OCI-LY1 (cell line): ENCODE measurements around the gene BDNF.

ENCODE experiments used
- H2AFZ ChIP-seq: fragments of 200-600 bp; sonication (generic), shearing (Covaris generic); 2 replicates; pipeline ENCODE4 v1.6.0; 2014; ENCODE audit warnings: antibody characterized with exemption, mild to moderate bottlenecking, low read length
- H3F3A ChIP-seq: fragments of 200-600 bp; sonication (generic), shearing (Covaris generic); 2 replicates; pipeline ENCODE4 v1.6.0; 2014; ENCODE audit warnings: mild to moderate bottlenecking, antibody characterized with exemption, low read length, moderate library complexity; ENCODE audit not compliant: insufficient read depth
- H3K27ac ChIP-seq: fragments of 200-600 bp; sonication (generic); 2 replicates; pipeline ENCODE4 v1.5.1; 2014; ENCODE audit warnings: low read length, mixed run types, mild to moderate bottlenecking, low read depth; ENCODE audit not compliant: poor library complexity, severe bottlenecking
- H3K27me3 ChIP-seq: fragments of 200-600 bp; sonication (generic); 2 replicates; pipeline ENCODE4 v1.6.0; 2014; ENCODE audit warnings: antibody characterized with exemption, mild to moderate bottlenecking, low read length, moderate library complexity; ENCODE audit not compliant: insufficient read depth
- H3K36me3 ChIP-seq: fragments of 200-600 bp; sonication (generic); 2 replicates; pipeline ENCODE4 v1.6.1; 2014; ENCODE audit warnings: mild to moderate bottlenecking, antibody characterized with exemption, low read length, moderate library complexity, mixed read lengths; ENCODE audit not compliant: insufficient read depth
- H3K4me1 ChIP-seq: fragments of 200-600 bp; sonication (generic); 2 replicates; pipeline ENCODE4 v1.5.1; 2014; ENCODE audit warnings: mild to moderate bottlenecking, low read length, moderate library complexity; ENCODE audit not compliant: insufficient read depth, severe bottlenecking
- H3K4me2 ChIP-seq: fragments of 200-600 bp; sonication (generic), shearing (Covaris generic); 2 replicates; pipeline ENCODE4 v1.6.1; 2014; ENCODE audit warnings: low read length
- H3K4me3 ChIP-seq: fragments of 200-600 bp; sonication (generic); 2 replicates; pipeline ENCODE4 v1.5.1; 2014; ENCODE audit warnings: low read length, low read depth, mild to moderate bottlenecking, mixed read lengths; ENCODE audit not compliant: poor library complexity, severe bottlenecking
- H3K79me2 ChIP-seq: fragments of 200-600 bp; shearing (Covaris generic); 2 replicates; pipeline ENCODE4 v1.6.1; 2016; ENCODE audit warnings: mixed run types, low read length, mixed read lengths; ENCODE audit not compliant: insufficient read depth
- H3K9ac ChIP-seq: fragments of 200-600 bp; sonication (generic), shearing (Covaris generic); 2 replicates; pipeline ENCODE4 v1.6.1; 2014; ENCODE audit warnings: mild to moderate bottlenecking, low read length, mixed read lengths
- H3K9me2 ChIP-seq: fragments of 200-600 bp; sonication (generic), shearing (Covaris generic); 2 replicates; pipeline ENCODE4 v1.6.1; 2014; ENCODE audit warnings: low read depth, mild to moderate bottlenecking, low read length, mixed read lengths
- H3K9me3 ChIP-seq: fragments of 200-600 bp; shearing (Covaris generic); 2 replicates; pipeline ENCODE4 v1.6.1; 2014; ENCODE audit warnings: low read length, mixed read lengths
- H4K20me1 ChIP-seq: fragments of 200-600 bp; sonication (generic), shearing (Covaris generic); 2 replicates; pipeline ENCODE4 v1.6.0; 2016; ENCODE audit warnings: mild to moderate bottlenecking, low read length; ENCODE audit not compliant: insufficient read depth
- EZH2 ChIP-seq: fragments of 200-600 bp; sonication (generic), shearing (Covaris generic); IDR thresholded peaks from 2 replicates; pipeline ENCODE4 v1.8.0; 2017; ENCODE audit warnings: borderline replicate concordance, mixed run types, mild to moderate bottlenecking, antibody characterized with exemption, low read length, moderate library complexity, mixed read lengths
- TF ChIP-seq, protein P1 (sequence below): fragments of 200-600 bp; sonication (generic), shearing (Covaris generic); IDR thresholded peaks from 2 replicates; pipeline ENCODE4 v1.5.1; 2017; ENCODE audit warnings: mild to moderate bottlenecking, antibody characterized with exemption, low read length, moderate library complexity, mixed read lengths

The BDNF gene

DNA sequence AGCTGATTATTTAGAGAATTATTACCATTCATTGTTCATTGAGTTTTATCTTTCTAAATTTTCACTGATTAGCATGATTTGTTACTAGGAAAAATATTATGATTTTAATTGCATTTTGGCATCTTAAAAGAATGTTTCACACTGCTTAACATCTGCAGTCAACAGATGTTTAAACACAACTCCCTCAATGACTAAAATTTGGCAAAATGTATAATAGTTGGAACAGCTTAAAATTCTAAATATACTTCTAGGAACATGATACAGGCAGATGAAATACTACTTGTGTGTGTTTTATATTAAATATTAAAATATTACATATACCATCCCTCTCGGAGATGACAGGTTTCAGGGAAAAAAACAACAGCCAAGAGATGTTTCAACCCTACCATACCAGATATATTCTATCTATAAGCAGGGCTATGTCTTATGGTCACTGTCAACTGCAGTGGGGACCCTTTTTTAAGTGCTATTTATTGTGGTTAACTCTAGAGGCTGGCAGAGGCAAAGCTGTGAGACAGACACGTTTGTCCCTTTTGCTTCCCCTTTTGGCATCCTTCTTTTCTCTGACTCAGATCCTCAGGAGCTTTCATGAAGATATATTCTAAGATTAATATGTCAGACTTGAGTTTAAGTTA lies 81.9 kb downstream of the BDNF start:
- no peak overlapping the region for H3K4me2 ChIP-seq
- no peaks in the 10 kb centered on the region for H3K27me3 ChIP-seq
- H3K9ac ChIP-seq, result no peak overlapping the region
- H3K27ac ChIP-seq, result no peak overlapping the region
- H3F3A ChIP-seq, result no peaks in the 10 kb centered on the region
- no peaks in the 10 kb centered on the region for H3K9me3 ChIP-seq
- H4K20me1 ChIP-seq, result no peaks in the 10 kb centered on the region
- no peak overlapping the region for H3K4me3 ChIP-seq
- no peak overlapping the region for H2AFZ ChIP-seq
- no peaks in the 10 kb centered on the region for H3K36me3 ChIP-seq
- H3K9me2 ChIP-seq, result no peaks in the 10 kb centered on the region
- no peaks in the 10 kb centered on the region for H3K4me1 ChIP-seq
- TF ChIP-seq EZH2, result no peak
- TF ChIP-seq, protein P1, sequence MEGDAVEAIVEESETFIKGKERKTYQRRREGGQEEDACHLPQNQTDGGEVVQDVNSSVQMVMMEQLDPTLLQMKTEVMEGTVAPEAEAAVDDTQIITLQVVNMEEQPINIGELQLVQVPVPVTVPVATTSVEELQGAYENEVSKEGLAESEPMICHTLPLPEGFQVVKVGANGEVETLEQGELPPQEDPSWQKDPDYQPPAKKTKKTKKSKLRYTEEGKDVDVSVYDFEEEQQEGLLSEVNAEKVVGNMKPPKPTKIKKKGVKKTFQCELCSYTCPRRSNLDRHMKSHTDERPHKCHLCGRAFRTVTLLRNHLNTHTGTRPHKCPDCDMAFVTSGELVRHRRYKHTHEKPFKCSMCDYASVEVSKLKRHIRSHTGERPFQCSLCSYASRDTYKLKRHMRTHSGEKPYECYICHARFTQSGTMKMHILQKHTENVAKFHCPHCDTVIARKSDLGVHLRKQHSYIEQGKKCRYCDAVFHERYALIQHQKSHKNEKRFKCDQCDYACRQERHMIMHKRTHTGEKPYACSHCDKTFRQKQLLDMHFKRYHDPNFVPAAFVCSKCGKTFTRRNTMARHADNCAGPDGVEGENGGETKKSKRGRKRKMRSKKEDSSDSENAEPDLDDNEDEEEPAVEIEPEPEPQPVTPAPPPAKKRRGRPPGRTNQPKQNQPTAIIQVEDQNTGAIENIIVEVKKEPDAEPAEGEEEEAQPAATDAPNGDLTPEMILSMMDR, result no peak
- H3K79me2 ChIP-seq, result no peaks in the 10 kb centered on the region

DNA sequence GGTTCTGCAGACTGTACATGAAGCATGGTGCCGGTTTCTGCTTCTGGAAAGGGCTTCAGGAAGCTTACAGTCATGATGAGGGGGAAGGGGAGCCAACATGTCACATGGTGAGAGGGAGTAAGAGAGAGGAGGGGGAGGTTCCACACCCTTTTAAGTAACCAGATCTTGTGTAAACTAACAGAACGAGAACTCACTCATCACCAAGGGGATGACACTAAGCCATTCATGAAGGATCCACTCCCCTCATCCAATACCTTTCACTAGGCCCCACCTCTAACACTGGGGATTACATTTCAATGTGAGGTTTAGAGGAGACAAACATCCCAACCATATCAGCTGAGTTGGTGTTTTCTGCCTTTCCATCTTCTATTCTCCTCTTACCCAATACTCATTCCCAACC lies 83.5 kb downstream of the BDNF start:
- no peaks in the 10 kb centered on the region for H3K79me2 ChIP-seq
- H3K9me3 ChIP-seq, result no peaks in the 10 kb centered on the region
- no peak overlapping the region for H3K4me2 ChIP-seq
- H3K4me1 ChIP-seq, result no peaks in the 10 kb centered on the region
- H3K4me3 ChIP-seq, result no peak overlapping the region
- no peaks in the 10 kb centered on the region for H3K27me3 ChIP-seq
- no peaks in the 10 kb centered on the region for H3K36me3 ChIP-seq
- H2AFZ ChIP-seq, result no peak overlapping the region
- no peak overlapping the region for H3K9ac ChIP-seq
- H4K20me1 ChIP-seq, result no peaks in the 10 kb centered on the region
- no peaks in the 10 kb centered on the region for H3F3A ChIP-seq
- TF ChIP-seq, protein P1, result no peak
- no peak for TF ChIP-seq EZH2
- H3K27ac ChIP-seq, result no peak overlapping the region
- no peaks in the 10 kb centered on the region for H3K9me2 ChIP-seq

DNA sequence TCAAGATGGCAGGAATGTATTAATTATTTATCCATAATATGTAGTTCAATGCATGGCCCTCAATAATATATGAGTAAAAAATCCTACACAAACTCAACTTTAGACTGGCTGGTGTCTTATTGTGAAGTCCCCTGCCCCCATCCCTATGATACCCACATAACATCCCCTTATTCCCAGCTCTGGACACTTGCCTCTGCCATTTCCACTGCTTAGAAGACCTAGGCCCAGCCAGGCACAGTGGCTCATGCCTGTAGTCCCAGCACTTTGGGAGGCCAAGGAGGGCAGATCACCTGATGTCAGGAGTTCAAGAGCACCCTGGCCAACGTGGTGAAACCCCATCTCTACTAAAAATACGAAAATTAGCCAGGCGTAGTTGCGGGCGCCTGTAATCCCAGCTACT lies 84.4 kb downstream of the BDNF start:
- no peak overlapping the region for H3K4me3 ChIP-seq
- no peaks in the 10 kb centered on the region for H3K27me3 ChIP-seq
- no peaks in the 10 kb centered on the region for H4K20me1 ChIP-seq
- no peaks in the 10 kb centered on the region for H3K9me3 ChIP-seq
- H3K4me1 ChIP-seq, result no peaks in the 10 kb centered on the region
- H3K4me2 ChIP-seq, result no peak overlapping the region
- no peaks in the 10 kb centered on the region for H3K9me2 ChIP-seq
- no peak overlapping the region for H3K9ac ChIP-seq
- H3K27ac ChIP-seq, result no peak overlapping the region
- TF ChIP-seq EZH2, result no peak
- no peaks in the 10 kb centered on the region for H3F3A ChIP-seq
- no peak overlapping the region for H2AFZ ChIP-seq
- H3K36me3 ChIP-seq, result no peaks in the 10 kb centered on the region
- H3K79me2 ChIP-seq, result no peaks in the 10 kb centered on the region

DNA sequence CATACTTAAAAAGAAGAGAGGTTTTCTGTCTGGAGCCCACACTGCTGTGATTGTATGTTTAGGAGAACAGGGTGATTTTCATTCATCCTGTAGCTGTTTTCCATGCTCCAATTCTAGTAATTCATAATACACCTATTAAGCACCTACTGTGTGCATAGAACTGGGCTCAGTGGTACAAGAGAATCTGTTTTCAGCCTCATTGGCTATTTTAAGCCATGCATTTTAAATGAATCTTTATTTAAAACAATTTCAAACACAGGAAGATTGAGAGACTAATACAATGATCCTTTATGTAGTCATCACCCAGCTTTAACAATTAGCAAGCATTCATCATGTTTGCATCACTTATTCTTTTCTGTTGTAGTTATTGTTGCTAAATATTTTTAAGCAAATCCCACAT lies 86.2 kb downstream of the BDNF start:
- no peak overlapping the region for H3K4me2 ChIP-seq
- H3K27ac ChIP-seq, result no peak overlapping the region
- no peaks in the 10 kb centered on the region for H3K79me2 ChIP-seq
- H3K36me3 ChIP-seq, result no peaks in the 10 kb centered on the region
- H3K27me3 ChIP-seq, result no peaks in the 10 kb centered on the region
- no peaks in the 10 kb centered on the region for H3K4me1 ChIP-seq
- no peaks in the 10 kb centered on the region for H3K9me3 ChIP-seq
- H3F3A ChIP-seq, result no peaks in the 10 kb centered on the region
- H2AFZ ChIP-seq, result no peak overlapping the region
- TF ChIP-seq, protein P1, result no peak
- TF ChIP-seq EZH2, result no peak
- H3K9me2 ChIP-seq, result no peaks in the 10 kb centered on the region
- H3K4me3 ChIP-seq, result no peak overlapping the region
- H4K20me1 ChIP-seq, result no peaks in the 10 kb centered on the region
- no peak overlapping the region for H3K9ac ChIP-seq
